HUDEP-2 (cell line): ENCODE results near the gene SLC35B1.

Experiments
- DNase-seq, 76 experiments: peaks; one replicate each; lab custom pipeline; 2025; ENCODE audit not compliant: unreplicated experiment in 76 of 76; lab: John Stamatoyannopoulos, UW

SLC35B1 gene

GRCh38 chr17:49705254-49705653 lies 2.5 kb downstream of the SLC35B1 start:
- no peak for DNase-seq

GRCh38 chr17:49703557-49704277 lies 4.0 kb downstream of the SLC35B1 start:
- peak in 21 of 76 experiments; percentile 4 to 42 (median 22) for DNase-seq

GRCh38 chr17:49700960-49701359 lies 6.8 kb downstream of the SLC35B1 start:
- no peak for DNase-seq

- no peak for DNase-seq
Measured at GRCh38 chr17:49699966-49700575, 7.7 kb downstream of the SLC35B1 start.

GRCh38 chr17:49698005-49698404 lies 9.8 kb downstream of the SLC35B1 start:
- no peak for DNase-seq

GRCh38 chr17:49696233-49696761 lies 11.5 kb downstream of the SLC35B1 start:
- no peak for DNase-seq

GRCh38 chr17:49695698-49696232 lies 12.0 kb downstream of the SLC35B1 start:
- DNase-seq, result no peak

GRCh38 chr17:49694847-49695697 lies 12.7 kb downstream of the SLC35B1 start:
- DNase-seq, result peak in 38 of 76 experiments; percentile 1 to 63 (median 24)

- DNase-seq, result no peak
Measured at GRCh38 chr17:49692751-49693150, 15.0 kb downstream of the SLC35B1 start.

- DNase-seq, result no peak
Measured at GRCh38 chr17:49691677-49692191, 16.0 kb downstream of the SLC35B1 start.

- DNase-seq, result no peak
Measured at GRCh38 chr17:49691086-49691676, 16.6 kb downstream of the SLC35B1 start.

- no peak for DNase-seq
Measured at GRCh38 chr17:49690256-49690655, 17.5 kb downstream of the SLC35B1 start.

GRCh38 chr17:49688848-49689247 lies 18.9 kb downstream of the SLC35B1 start:
- DNase-seq, result no peak

GRCh38 chr17:49687878-49688491 lies 19.8 kb downstream of the SLC35B1 start:
- DNase-seq, result no peak

GRCh38 chr17:49681106-49681979 lies 26.4 kb downstream of the SLC35B1 start:
- no peak for DNase-seq

- DNase-seq, result no peak
Measured at GRCh38 chr17:49680314-49680713, 27.4 kb downstream of the SLC35B1 start.

- DNase-seq, result peak; percentile 48 to 99 (median 98)
Measured at GRCh38 chr17:49677933-49678847, 29.6 kb downstream of the SLC35B1 start, which contains the start of gene SPOP. TSS of gene SPOP (minus strand) at chr17:49678097. CDS start at chr17:49622810, 55,287 bp downstream.
